ENCODE measurements around the gene PUM1.

DNA sequence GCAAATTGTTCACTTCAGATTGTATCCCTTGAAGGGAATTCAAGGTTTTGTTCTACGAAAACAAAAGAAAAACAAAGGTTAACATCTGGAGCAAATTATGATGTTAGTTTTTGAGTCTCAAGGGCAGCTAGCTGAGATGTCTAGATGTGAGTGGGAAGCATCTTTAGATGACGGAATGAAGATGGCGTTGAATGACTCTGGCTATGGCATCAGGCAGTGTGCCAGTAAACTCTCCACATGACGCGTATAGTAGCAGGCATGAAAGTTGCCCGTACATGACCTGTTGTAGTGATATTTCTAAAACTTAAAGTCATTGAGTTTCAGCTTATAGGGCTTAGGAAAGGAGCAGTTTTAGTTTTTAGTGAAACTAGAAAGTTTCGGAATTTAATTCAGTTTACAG, 144.7 kb downstream of the PUM1 start:
- no peak for TF ChIP-seq TCF3 (IDR thresholded peaks at IDR 0.05; ENCODE audit: borderline replicate concordance, insufficient read depth, low read depth, low read length)
- TF ChIP-seq, protein P1, sequence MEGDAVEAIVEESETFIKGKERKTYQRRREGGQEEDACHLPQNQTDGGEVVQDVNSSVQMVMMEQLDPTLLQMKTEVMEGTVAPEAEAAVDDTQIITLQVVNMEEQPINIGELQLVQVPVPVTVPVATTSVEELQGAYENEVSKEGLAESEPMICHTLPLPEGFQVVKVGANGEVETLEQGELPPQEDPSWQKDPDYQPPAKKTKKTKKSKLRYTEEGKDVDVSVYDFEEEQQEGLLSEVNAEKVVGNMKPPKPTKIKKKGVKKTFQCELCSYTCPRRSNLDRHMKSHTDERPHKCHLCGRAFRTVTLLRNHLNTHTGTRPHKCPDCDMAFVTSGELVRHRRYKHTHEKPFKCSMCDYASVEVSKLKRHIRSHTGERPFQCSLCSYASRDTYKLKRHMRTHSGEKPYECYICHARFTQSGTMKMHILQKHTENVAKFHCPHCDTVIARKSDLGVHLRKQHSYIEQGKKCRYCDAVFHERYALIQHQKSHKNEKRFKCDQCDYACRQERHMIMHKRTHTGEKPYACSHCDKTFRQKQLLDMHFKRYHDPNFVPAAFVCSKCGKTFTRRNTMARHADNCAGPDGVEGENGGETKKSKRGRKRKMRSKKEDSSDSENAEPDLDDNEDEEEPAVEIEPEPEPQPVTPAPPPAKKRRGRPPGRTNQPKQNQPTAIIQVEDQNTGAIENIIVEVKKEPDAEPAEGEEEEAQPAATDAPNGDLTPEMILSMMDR (IDR thresholded peaks at IDR 0.05 in 2 of 3, conservative IDR thresholded peaks at IDR 0.05 in 1 of 3; ENCODE audit: control insufficient read depth in 2 of 3, extremely low read depth in 1 of 3, insufficient read depth in 1 of 3, low read depth in 3 of 3, low read length in 3 of 3) = no peak
- TF ChIP-seq RELA (IDR thresholded peaks at IDR 0.05; ENCODE audit: borderline replicate concordance, partially characterized antibody) = no peak
- TF ChIP-seq MYC (IDR thresholded peaks at IDR 0.05; ENCODE audit: insufficient read depth, insufficient read length, insufficient replicate concordance, low read length, severe bottlenecking) = no peak
- TF ChIP-seq SIN3A (IDR thresholded peaks at IDR 0.05; ENCODE audit: low read depth, low read length) = no peak
- TF ChIP-seq TCF12 (IDR thresholded peaks at IDR 0.05; ENCODE audit: low read depth, low read length) = no peak
- no peak for TF ChIP-seq SUZ12 (IDR thresholded peaks at IDR 0.05; ENCODE audit: unreplicated experiment)

Measured in GM12878 (cell line).